Thoracic aorta (tissue), 2 donors: ENCODE results near the gene TAC3. TPM values are rescaled to one million over a fixed set of nuclear protein-coding genes. Genes with fewer than 3 reads are reported as not detected.

Experiments
- ATAC-seq: fragments of 150-250 bp; one replicate; pipeline ENCODE4 v1.8.0; 2017; ENCODE audit warnings: low read depth; ENCODE audit not compliant: insufficient number of reproducible peaks, low FRiP score
- DNase-seq: peaks from one replicate; pipeline ENCODE4 v3.0.0-alpha.2; 2020; ENCODE audit warnings: low spot score
- H3K27ac ChIP-seq, 2 donors: fragments of 200-600 bp; sonication (generic); 1 replicate in 1 of 2; 2 replicates in 1 of 2; pipeline ENCODE4 v1.5.1; 2016; ENCODE audit warnings: mild to moderate bottlenecking in 2 of 2, moderate library complexity in 2 of 2
- H3K27me3 ChIP-seq: fragments of 200-600 bp; sonication (generic); replicated peaks from 2 replicates; pipeline ENCODE4 v1.6.0; 2016; ENCODE audit warnings: mild to moderate bottlenecking; ENCODE audit not compliant: insufficient read depth
- H3K36me3 ChIP-seq: fragments of 200-600 bp; sonication (generic); one replicate; pipeline ENCODE4 v1.5.1; 2016
- H3K4me1 ChIP-seq, 2 donors: fragments of 200-600 bp; sonication (generic); 1 replicate in 1 of 2; 2 replicates in 1 of 2; pipeline versions ENCODE4 v1.5.1 to v1.6.0; 2016; ENCODE audit warnings: low read depth in 2 of 2, mild to moderate bottlenecking in 1 of 2; ENCODE audit not compliant: control insufficient read depth in 1 of 2
- H3K4me3 ChIP-seq: fragments of 200-600 bp; sonication (generic); 2 replicates; pipeline ENCODE4 v1.5.1; 2016; ENCODE audit warnings: mild to moderate bottlenecking
- H3K9me3 ChIP-seq: fragments of 200-600 bp; sonication (generic); 2 replicates; pipeline ENCODE4 v1.5.1; 2016
- total RNA-seq, 2 donors: library from RNA; depleted of rRNA; stranded (reverse); fragments of >200 nt; gene quantifications; one replicate each; pipeline versions ENCODE4 v1.1.0 to v1.2.3, GENCODE V29; 2016
- TF ChIP-seq, protein P1 (sequence below): fragments of 200-600 bp; sonication (generic); IDR thresholded peaks from one replicate; pipeline ENCODE4 v1.5.1; 2019; ENCODE audit warnings: antibody characterized with exemption

TAC3 gene
- total RNA-seq, 2 donors from 2014 or later = not detected

DNA sequence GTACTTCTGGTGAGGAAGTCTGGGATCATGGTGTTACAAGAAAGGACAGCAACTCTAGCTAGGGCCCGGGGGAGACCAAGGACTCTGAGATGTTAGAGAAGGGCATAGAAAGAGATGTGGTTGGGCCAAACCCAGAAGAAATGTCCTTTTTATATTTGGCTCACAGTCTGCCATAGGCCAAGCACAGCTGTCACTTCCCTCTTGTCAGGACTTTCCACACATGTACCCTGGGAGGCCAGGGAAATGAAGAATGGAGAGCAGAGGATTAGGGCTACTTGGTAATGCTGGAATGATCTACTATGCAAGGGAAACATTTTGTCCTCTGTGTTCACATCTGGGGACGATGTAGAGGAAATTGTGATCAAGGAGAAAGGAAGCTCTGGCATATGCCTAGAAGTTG lies 24.4 kb upstream of the TAC3 start:
- Histone ChIP-seq H3K36me3 (no peaks in the 10 kb centered on the region), H3K9me3 (no peaks in the 10 kb centered on the region), H3K27ac (no peak overlapping the region), H3K27me3 (no peaks in the 10 kb centered on the region), H3K4me1 (no peaks in the 10 kb centered on the region), H3K4me3 (no peak overlapping the region)
- ATAC-seq = no peak
- TF ChIP-seq, protein P1, sequence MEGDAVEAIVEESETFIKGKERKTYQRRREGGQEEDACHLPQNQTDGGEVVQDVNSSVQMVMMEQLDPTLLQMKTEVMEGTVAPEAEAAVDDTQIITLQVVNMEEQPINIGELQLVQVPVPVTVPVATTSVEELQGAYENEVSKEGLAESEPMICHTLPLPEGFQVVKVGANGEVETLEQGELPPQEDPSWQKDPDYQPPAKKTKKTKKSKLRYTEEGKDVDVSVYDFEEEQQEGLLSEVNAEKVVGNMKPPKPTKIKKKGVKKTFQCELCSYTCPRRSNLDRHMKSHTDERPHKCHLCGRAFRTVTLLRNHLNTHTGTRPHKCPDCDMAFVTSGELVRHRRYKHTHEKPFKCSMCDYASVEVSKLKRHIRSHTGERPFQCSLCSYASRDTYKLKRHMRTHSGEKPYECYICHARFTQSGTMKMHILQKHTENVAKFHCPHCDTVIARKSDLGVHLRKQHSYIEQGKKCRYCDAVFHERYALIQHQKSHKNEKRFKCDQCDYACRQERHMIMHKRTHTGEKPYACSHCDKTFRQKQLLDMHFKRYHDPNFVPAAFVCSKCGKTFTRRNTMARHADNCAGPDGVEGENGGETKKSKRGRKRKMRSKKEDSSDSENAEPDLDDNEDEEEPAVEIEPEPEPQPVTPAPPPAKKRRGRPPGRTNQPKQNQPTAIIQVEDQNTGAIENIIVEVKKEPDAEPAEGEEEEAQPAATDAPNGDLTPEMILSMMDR = no peak
- DNase-seq = no peak

- no peak for DNase-seq
- TF ChIP-seq, protein P1 = no peak
- H3K27me3 ChIP-seq = no peaks in the 10 kb centered on the region
- H3K4me3 ChIP-seq = no peak overlapping the region
- no peak overlapping the region for H3K27ac ChIP-seq
- H3K36me3 ChIP-seq = no peaks in the 10 kb centered on the region
- no peak for ATAC-seq
- no peaks in the 10 kb centered on the region for H3K4me1 ChIP-seq
- H3K9me3 ChIP-seq = no peaks in the 10 kb centered on the region
Measured at GRCh38 chr12:57040211-57040610, 23.9 kb upstream of the TAC3 start.

- H3K4me1 ChIP-seq = no peaks in the 10 kb centered on the region
- H3K9me3 ChIP-seq = no peaks in the 10 kb centered on the region
- DNase-seq (no peak), ATAC-seq (no peak)
- no peak overlapping the region for H3K4me3 ChIP-seq
- H3K27ac ChIP-seq = no peak overlapping the region
- no peaks in the 10 kb centered on the region for H3K27me3 ChIP-seq
- no peaks in the 10 kb centered on the region for H3K36me3 ChIP-seq
- TF ChIP-seq, protein P1 = no peak
Measured at GRCh38 chr12:57039016-57039798, 22.9 kb upstream of the TAC3 start.

- no peak for ATAC-seq
- H3K27me3 ChIP-seq = no peaks in the 10 kb centered on the region
- no peak overlapping the region for H3K4me3 ChIP-seq
- no peak overlapping the region for H3K27ac ChIP-seq
- no peaks in the 10 kb centered on the region for H3K4me1 ChIP-seq
- H3K36me3 ChIP-seq = no peaks in the 10 kb centered on the region
- no peaks in the 10 kb centered on the region for H3K9me3 ChIP-seq
- TF ChIP-seq, protein P1 = no peak
- DNase-seq = no peak
Measured at GRCh38 chr12:57037264-57037663, 20.9 kb upstream of the TAC3 start.

DNA sequence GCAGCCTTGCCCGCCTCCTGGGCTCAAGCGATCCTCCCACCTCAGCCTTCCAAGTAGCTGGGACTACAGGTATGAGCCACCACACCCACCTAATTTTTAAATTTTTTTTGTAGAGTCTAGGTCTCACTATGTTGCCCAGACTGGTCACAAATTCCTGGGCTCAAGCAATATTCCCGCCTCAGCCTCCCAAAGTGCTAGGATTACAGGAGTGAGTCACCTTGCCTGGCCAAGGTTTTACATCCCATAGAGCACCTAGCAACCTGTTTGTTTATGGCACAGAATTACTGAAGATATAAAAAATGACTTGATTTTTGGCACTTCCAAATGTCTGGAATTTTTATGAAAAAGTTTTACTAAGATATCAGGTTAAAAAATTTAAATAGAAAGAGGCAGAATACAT lies 17.1 kb upstream of the TAC3 start:
- Histone ChIP-seq H3K4me3 (no peak overlapping the region), H3K27me3 (no peaks in the 10 kb centered on the region), H3K4me1 (no peaks in the 10 kb centered on the region), H3K27ac (no peak overlapping the region), H3K36me3 (no peaks in the 10 kb centered on the region), H3K9me3 (no peaks in the 10 kb centered on the region)
- DNase-seq (no peak), ATAC-seq (no peak)
- TF ChIP-seq, protein P1 = no peak
